ENCODE data around the gene WNT16.

GRCh38 chr7:121334875-121335648 is 6.3 kb downstream of the WNT16 start:
- TF ChIP-seq CSDC2 (CRISPR knock-in tag; IDR thresholded peaks at IDR 0.05) (no peak), ZNF565 (CRISPR knock-in tag; conservative IDR thresholded peaks at IDR 0.05; ENCODE audit: low read depth) (no peak), ISL1 (CRISPR knock-in tag; IDR thresholded peaks at IDR 0.05) (no peak), TCF4 (CRISPR knock-in tag; IDR thresholded peaks at IDR 0.05; ENCODE audit: borderline replicate concordance) (no peak), ESRRG (CRISPR knock-in tag; IDR thresholded peaks at IDR 0.05) (no peak), CREB5 (CRISPR knock-in tag; IDR thresholded peaks at IDR 0.05; ENCODE audit: low read depth) (no peak), TOX (CRISPR knock-in tag; IDR thresholded peaks at IDR 0.05; ENCODE audit: borderline replicate concordance) (no peak), ARNTL (CRISPR knock-in tag; IDR thresholded peaks at IDR 0.05; ENCODE audit: borderline replicate concordance, low read depth) (no peak), ZNF8 (CRISPR knock-in tag; IDR thresholded peaks at IDR 0.05) (no peak)
- TF ChIP-seq, protein P1, sequence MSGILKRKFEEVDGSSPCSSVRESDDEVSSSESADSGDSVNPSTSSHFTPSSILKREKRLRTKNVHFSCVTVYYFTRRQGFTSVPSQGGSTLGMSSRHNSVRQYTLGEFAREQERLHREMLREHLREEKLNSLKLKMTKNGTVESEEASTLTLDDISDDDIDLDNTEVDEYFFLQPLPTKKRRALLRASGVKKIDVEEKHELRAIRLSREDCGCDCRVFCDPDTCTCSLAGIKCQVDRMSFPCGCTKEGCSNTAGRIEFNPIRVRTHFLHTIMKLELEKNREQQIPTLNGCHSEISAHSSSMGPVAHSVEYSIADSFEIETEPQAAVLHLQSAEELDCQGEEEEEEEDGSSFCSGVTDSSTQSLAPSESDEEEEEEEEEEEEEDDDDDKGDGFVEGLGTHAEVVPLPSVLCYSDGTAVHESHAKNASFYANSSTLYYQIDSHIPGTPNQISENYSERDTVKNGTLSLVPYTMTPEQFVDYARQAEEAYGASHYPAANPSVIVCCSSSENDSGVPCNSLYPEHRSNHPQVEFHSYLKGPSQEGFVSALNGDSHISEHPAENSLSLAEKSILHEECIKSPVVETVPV (CRISPR knock-in tag; IDR thresholded peaks at IDR 0.05) = no peak
- TF ChIP-seq, protein P2, sequence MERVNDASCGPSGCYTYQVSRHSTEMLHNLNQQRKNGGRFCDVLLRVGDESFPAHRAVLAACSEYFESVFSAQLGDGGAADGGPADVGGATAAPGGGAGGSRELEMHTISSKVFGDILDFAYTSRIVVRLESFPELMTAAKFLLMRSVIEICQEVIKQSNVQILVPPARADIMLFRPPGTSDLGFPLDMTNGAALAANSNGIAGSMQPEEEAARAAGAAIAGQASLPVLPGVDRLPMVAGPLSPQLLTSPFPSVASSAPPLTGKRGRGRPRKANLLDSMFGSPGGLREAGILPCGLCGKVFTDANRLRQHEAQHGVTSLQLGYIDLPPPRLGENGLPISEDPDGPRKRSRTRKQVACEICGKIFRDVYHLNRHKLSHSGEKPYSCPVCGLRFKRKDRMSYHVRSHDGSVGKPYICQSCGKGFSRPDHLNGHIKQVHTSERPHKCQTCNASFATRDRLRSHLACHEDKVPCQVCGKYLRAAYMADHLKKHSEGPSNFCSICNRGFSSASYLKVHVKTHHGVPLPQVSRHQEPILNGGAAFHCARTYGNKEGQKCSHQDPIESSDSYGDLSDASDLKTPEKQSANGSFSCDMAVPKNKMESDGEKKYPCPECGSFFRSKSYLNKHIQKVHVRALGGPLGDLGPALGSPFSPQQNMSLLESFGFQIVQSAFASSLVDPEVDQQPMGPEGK (CRISPR knock-in tag; IDR thresholded peaks at IDR 0.05; ENCODE audit: borderline replicate concordance) = no peak
